ENCODE data around the gene TPCN1.

TPCN1 gene

DNA sequence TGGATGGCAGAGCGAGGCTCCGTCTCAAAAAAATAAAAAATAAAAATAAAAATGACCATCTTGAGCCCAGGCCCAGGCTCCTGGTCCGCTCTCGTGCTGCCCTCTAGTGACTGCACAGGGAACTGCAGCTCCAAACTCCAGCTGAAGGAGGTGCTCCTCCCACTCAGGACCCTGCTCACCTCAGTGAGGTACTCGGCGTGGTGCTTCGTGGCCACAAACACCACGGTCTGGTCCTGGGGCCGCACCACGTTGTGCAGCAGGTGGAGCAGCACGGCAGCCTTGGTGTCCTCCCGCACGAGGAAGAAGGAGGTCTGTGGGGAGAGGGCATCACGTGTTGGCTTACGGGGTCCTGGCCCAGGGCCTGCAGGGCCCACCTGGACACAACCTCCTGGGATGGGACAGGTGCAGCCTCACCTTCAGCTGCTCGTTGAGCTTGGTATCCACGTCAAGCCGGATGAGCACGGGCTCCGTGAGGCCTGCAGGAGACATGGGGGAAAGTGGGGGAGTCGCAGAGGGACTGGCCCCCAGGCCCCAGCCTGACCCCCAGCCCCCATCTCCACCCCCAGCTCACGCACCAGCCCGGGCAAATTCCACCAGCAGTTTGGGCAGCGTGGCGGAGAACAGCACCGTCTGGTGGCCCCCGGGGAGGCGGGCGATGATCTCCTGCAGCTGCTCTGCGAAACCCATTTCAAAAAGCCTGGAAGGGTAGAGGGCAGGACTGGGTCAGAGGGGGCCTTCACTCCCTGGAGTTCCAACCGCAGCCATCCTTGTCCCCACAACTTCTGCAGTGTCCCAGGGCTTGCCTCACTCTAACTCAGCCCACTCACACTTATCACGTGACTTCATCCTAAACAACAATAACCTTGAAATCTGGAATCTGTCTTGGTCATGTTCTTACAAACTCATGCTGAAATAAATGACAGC lies 46.5 kb upstream of the TPCN1 start:
- no peak overlapping the region for H4K91ac ChIP-seq (ENCODE audit: low read length)
- H3K9me3 ChIP-seq (ENCODE audit: control insufficient read depth, low read length): peaks cover 15% of the 10 kb centered on the region
- H3K23ac ChIP-seq (ENCODE audit: low read length in 2 of 2): no peak overlapping the region
- no peak overlapping the region for H3K27ac ChIP-seq (ENCODE audit: low read length, poor library complexity, severe bottlenecking)
- H4K8ac ChIP-seq (ENCODE audit: low read length): peak overlapping the region; percentile 54
- H3K27me3 ChIP-seq (ENCODE audit: control insufficient read depth in 1 of 2, insufficient read depth in 1 of 2, low read length in 2 of 2): no peaks in the 10 kb centered on the region
- DNase-seq: peak; percentile 67
- no peak overlapping the region for H2AFZ ChIP-seq (ENCODE audit: low read depth, low read length)
- peak overlapping the region in 1 of 2 experiments; percentile 17 for H2BK12ac ChIP-seq (ENCODE audit: low read length in 2 of 2)
- peaks cover 77 to 85% of the 10 kb centered on the region in 2 experiments for H3K36me3 ChIP-seq (ENCODE audit: control insufficient read depth in 1 of 2, insufficient read depth in 2 of 2, low read depth in 1 of 2, low read length in 2 of 2)
- H2AK5ac ChIP-seq (ENCODE audit: low read length, severe bottlenecking): no peak overlapping the region
- H2BK15ac ChIP-seq (ENCODE audit: low read depth, poor library complexity, severe bottlenecking): no peak overlapping the region
- no peak overlapping the region for H3K4ac ChIP-seq (ENCODE audit: low read depth in 1 of 2, low read length in 2 of 2)
- H3K18ac ChIP-seq (ENCODE audit: low read depth in 1 of 2, low read length in 2 of 2): no peak overlapping the region
- H3K4me3 ChIP-seq (ENCODE audit: insufficient read depth in 1 of 2, low read depth in 1 of 2, low read length in 2 of 2): peak overlapping the region in 1 of 2 experiments; percentile 23
- no peak overlapping the region for H3K4me2 ChIP-seq (ENCODE audit: low read length, poor library complexity, severe bottlenecking)
- H3K14ac ChIP-seq (ENCODE audit: low read length in 2 of 2): no peak overlapping the region
- H3K79me1 ChIP-seq (replicated peaks; ENCODE audit: low read length, poor library complexity, severe bottlenecking): peaks cover 34% of the 10 kb centered on the region
- no peak overlapping the region for H2BK5ac ChIP-seq (ENCODE audit: low read depth, low read length, poor library complexity, severe bottlenecking)
- H2BK120ac ChIP-seq (ENCODE audit: low read depth, low read length): no peak overlapping the region
- H3K9ac ChIP-seq (ENCODE audit: low read length): peak overlapping the region; percentile 24
- WGBS: 57% methylated on average over 29 of the region's 32 CpGs
- peaks cover 17% of the 10 kb centered on the region for H3K4me1 ChIP-seq (ENCODE audit: control insufficient read depth, insufficient read depth, low read depth, low read length)

DNA sequence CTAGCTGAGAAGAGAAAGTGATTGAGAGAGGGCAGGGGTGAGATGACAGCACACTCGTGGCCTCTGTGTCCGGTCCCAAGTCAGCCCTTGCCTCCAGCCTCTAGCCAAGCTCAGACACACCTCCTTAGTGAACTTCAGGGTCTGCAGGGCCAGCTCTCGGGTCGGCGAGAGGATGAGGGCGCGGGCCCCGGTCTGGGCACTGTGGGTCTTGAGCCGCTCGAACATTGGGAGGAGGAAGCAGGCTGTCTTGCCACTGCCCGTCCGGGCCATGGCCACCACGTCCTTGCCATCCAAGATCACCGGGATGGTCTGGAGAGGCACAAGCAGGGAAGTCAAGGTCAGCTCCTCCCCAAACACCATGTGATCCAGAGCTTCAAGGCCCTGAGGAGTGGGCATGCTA lies 42.2 kb upstream of the TPCN1 start:
- H3K79me1 ChIP-seq (replicated peaks; ENCODE audit: low read length, poor library complexity, severe bottlenecking): peaks cover 34% of the 10 kb centered on the region
- no peak overlapping the region for H2BK5ac ChIP-seq (ENCODE audit: low read depth, low read length, poor library complexity, severe bottlenecking)
- no peak overlapping the region for H3K14ac ChIP-seq (ENCODE audit: low read length in 2 of 2)
- no peak overlapping the region for H3K18ac ChIP-seq (ENCODE audit: low read depth in 1 of 2, low read length in 2 of 2)
- no peak overlapping the region for H4K8ac ChIP-seq (ENCODE audit: low read length)
- H3K23ac ChIP-seq (ENCODE audit: low read length in 2 of 2): no peak overlapping the region
- no peak overlapping the region for H2BK12ac ChIP-seq (ENCODE audit: low read length in 2 of 2)
- no peak for DNase-seq
- H3K27me3 ChIP-seq (ENCODE audit: control insufficient read depth in 1 of 2, insufficient read depth in 1 of 2, low read length in 2 of 2): no peaks in the 10 kb centered on the region
- no peak overlapping the region for H3K4ac ChIP-seq (ENCODE audit: low read depth in 1 of 2, low read length in 2 of 2)
- H3K9me3 ChIP-seq (ENCODE audit: control insufficient read depth, low read length): peaks cover 15% of the 10 kb centered on the region
- H3K9ac ChIP-seq (ENCODE audit: low read length): no peak overlapping the region
- peaks cover 10% of the 10 kb centered on the region for H3K4me1 ChIP-seq (ENCODE audit: control insufficient read depth, insufficient read depth, low read depth, low read length)
- 96% methylated on average over 14 of the region's 14 CpGs for WGBS
- H4K91ac ChIP-seq (ENCODE audit: low read length): no peak overlapping the region
- no peak overlapping the region for H3K27ac ChIP-seq (ENCODE audit: low read length, poor library complexity, severe bottlenecking)
- no peak overlapping the region for H2AFZ ChIP-seq (ENCODE audit: low read depth, low read length)
- H2BK120ac ChIP-seq (ENCODE audit: low read depth, low read length): no peak overlapping the region
- no peak overlapping the region for H3K4me2 ChIP-seq (ENCODE audit: low read length, poor library complexity, severe bottlenecking)
- no peak overlapping the region for H2BK15ac ChIP-seq (ENCODE audit: low read depth, poor library complexity, severe bottlenecking)
- H2AK5ac ChIP-seq (ENCODE audit: low read length, severe bottlenecking): no peak overlapping the region
- peaks cover 59 to 66% of the 10 kb centered on the region in 2 experiments for H3K36me3 ChIP-seq (ENCODE audit: control insufficient read depth in 1 of 2, insufficient read depth in 2 of 2, low read depth in 1 of 2, low read length in 2 of 2)
- H3K4me3 ChIP-seq (ENCODE audit: insufficient read depth in 1 of 2, low read depth in 1 of 2, low read length in 2 of 2): no peak overlapping the region

DNA sequence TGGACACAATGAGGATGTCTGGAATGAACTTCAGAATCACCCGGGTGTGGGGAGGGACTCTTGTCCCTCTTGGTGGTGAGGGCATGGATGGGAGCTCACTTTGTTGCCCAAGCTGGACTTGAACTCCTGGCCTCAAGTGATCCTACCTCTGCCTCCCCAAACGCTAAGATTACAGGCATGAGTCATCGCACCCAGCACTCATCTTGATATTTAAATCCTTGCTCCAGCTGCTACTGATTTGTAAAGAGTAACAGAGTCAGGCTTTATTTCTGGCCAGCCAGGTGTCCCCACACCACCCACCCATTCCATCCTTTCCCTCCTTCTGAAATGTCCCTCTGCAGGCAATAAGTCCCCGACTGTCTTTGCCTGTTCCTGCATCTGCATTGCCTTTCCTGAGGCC lies 40.9 kb upstream of the TPCN1 start:
- no peak overlapping the region for H2AK5ac ChIP-seq (ENCODE audit: low read length, severe bottlenecking)
- no peak overlapping the region for H3K18ac ChIP-seq (ENCODE audit: low read depth in 1 of 2, low read length in 2 of 2)
- no peak overlapping the region for H2BK12ac ChIP-seq (ENCODE audit: low read length in 2 of 2)
- no peak overlapping the region for H2BK15ac ChIP-seq (ENCODE audit: low read depth, poor library complexity, severe bottlenecking)
- 79% methylated on average over 4 of the region's 4 CpGs for WGBS
- H4K8ac ChIP-seq (ENCODE audit: low read length): no peak overlapping the region
- no peak overlapping the region for H3K4ac ChIP-seq (ENCODE audit: low read depth in 1 of 2, low read length in 2 of 2)
- H3K4me2 ChIP-seq (ENCODE audit: low read length, poor library complexity, severe bottlenecking): no peak overlapping the region
- H3K27me3 ChIP-seq (ENCODE audit: control insufficient read depth in 1 of 2, insufficient read depth in 1 of 2, low read length in 2 of 2): no peaks in the 10 kb centered on the region
- peaks cover 6% of the 10 kb centered on the region for H3K4me1 ChIP-seq (ENCODE audit: control insufficient read depth, insufficient read depth, low read depth, low read length)
- H2BK120ac ChIP-seq (ENCODE audit: low read depth, low read length): no peak overlapping the region
- no peak overlapping the region for H2AFZ ChIP-seq (ENCODE audit: low read depth, low read length)
- H3K14ac ChIP-seq (ENCODE audit: low read length in 2 of 2): no peak overlapping the region
- no peak for DNase-seq
- peaks cover 51 to 56% of the 10 kb centered on the region in 2 experiments for H3K36me3 ChIP-seq (ENCODE audit: control insufficient read depth in 1 of 2, insufficient read depth in 2 of 2, low read depth in 1 of 2, low read length in 2 of 2)
- H3K27ac ChIP-seq (ENCODE audit: low read length, poor library complexity, severe bottlenecking): no peak overlapping the region
- H3K4me3 ChIP-seq (ENCODE audit: insufficient read depth in 1 of 2, low read depth in 1 of 2, low read length in 2 of 2): no peak overlapping the region
- H3K9ac ChIP-seq (ENCODE audit: low read length): no peak overlapping the region
- no peak overlapping the region for H3K23ac ChIP-seq (ENCODE audit: low read length in 2 of 2)
- peaks cover 15% of the 10 kb centered on the region for H3K9me3 ChIP-seq (ENCODE audit: control insufficient read depth, low read length)
- no peak overlapping the region for H2BK5ac ChIP-seq (ENCODE audit: low read depth, low read length, poor library complexity, severe bottlenecking)
- no peak overlapping the region for H4K91ac ChIP-seq (ENCODE audit: low read length)
- peaks cover 31% of the 10 kb centered on the region for H3K79me1 ChIP-seq (replicated peaks; ENCODE audit: low read length, poor library complexity, severe bottlenecking)

DNA sequence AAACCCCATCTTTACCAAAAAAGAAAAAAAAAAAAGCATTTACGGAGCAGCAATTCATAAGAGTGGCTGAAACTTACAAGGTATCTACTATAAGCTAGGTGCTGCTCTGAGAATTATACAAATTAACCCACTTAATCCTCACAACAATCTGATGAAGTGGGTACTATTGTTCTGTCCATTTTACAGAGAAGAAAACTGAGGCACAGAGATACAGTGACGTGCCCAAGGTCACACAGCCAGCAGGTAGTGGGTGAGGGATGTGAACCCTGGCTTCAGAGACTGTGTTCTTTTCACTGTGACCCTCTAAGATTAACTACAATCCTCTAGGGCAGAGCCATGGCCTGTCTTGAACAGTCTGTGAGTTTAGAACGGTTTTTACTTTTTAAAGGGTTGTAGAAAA lies 39.3 kb upstream of the TPCN1 start:
- H3K79me1 ChIP-seq (replicated peaks; ENCODE audit: low read length, poor library complexity, severe bottlenecking): peaks cover 36% of the 10 kb centered on the region
- no peak overlapping the region for H4K8ac ChIP-seq (ENCODE audit: low read length)
- H2BK5ac ChIP-seq (ENCODE audit: low read depth, low read length, poor library complexity, severe bottlenecking): no peak overlapping the region
- 90% methylated on average over 1 of the region's 3 CpGs for WGBS
- no peak overlapping the region for H3K27ac ChIP-seq (ENCODE audit: low read length, poor library complexity, severe bottlenecking)
- no peak overlapping the region for H2BK12ac ChIP-seq (ENCODE audit: low read length in 2 of 2)
- no peak overlapping the region for H2BK15ac ChIP-seq (ENCODE audit: low read depth, poor library complexity, severe bottlenecking)
- H2AK5ac ChIP-seq (ENCODE audit: low read length, severe bottlenecking): no peak overlapping the region
- DNase-seq: no peak
- no peak overlapping the region for H3K4ac ChIP-seq (ENCODE audit: low read depth in 1 of 2, low read length in 2 of 2)
- H3K4me1 ChIP-seq (ENCODE audit: control insufficient read depth, insufficient read depth, low read depth, low read length): peaks cover 16% of the 10 kb centered on the region
- no peaks in the 10 kb centered on the region for H3K27me3 ChIP-seq (ENCODE audit: control insufficient read depth in 1 of 2, insufficient read depth in 1 of 2, low read length in 2 of 2)
- no peak overlapping the region for H3K4me3 ChIP-seq (ENCODE audit: insufficient read depth in 1 of 2, low read depth in 1 of 2, low read length in 2 of 2)
- H3K36me3 ChIP-seq (ENCODE audit: control insufficient read depth in 1 of 2, insufficient read depth in 2 of 2, low read depth in 1 of 2, low read length in 2 of 2): peaks cover 45 to 50% of the 10 kb centered on the region in 2 experiments
- H3K18ac ChIP-seq (ENCODE audit: low read depth in 1 of 2, low read length in 2 of 2): no peak overlapping the region
- no peak overlapping the region for H3K9ac ChIP-seq (ENCODE audit: low read length)
- H2BK120ac ChIP-seq (ENCODE audit: low read depth, low read length): no peak overlapping the region
- H3K4me2 ChIP-seq (ENCODE audit: low read length, poor library complexity, severe bottlenecking): no peak overlapping the region
- H4K91ac ChIP-seq (ENCODE audit: low read length): no peak overlapping the region
- no peak overlapping the region for H3K23ac ChIP-seq (ENCODE audit: low read length in 2 of 2)
- no peak overlapping the region for H3K14ac ChIP-seq (ENCODE audit: low read length in 2 of 2)
- H2AFZ ChIP-seq (ENCODE audit: low read depth, low read length): no peak overlapping the region
- H3K9me3 ChIP-seq (ENCODE audit: control insufficient read depth, low read length): peaks cover 10% of the 10 kb centered on the region

All from mesenchymal stem cell (in vitro differentiated cells and primary cell).